Mesenchymal stem cell (in vitro differentiated cells and primary cell): ENCODE results near the gene ARAP2.

Experiments
- DNase-seq: peaks from one replicate; pipeline ENCODE4 v3.0.0-alpha.2; 2013
- H2AFZ ChIP-seq: one replicate; pipeline ENCODE4 v1.6.1; 2013; ENCODE audit warnings: low read depth, mild to moderate bottlenecking, control low read depth, inconsistent platforms, low read length, moderate library complexity
- H2AK5ac ChIP-seq: 2 replicates; pipeline ENCODE4 v1.6.1; 2013; ENCODE audit warnings: low read length, moderate library complexity, mild to moderate bottlenecking, inconsistent platforms; ENCODE audit not compliant: severe bottlenecking
- H2BK120ac ChIP-seq: one replicate; pipeline ENCODE4 v1.6.1; 2013; ENCODE audit warnings: low read depth, mild to moderate bottlenecking, inconsistent platforms, low read length, moderate library complexity
- H2BK12ac ChIP-seq, 2 experiments: one replicate each; pipeline ENCODE4 v1.6.1; 2013; ENCODE audit warnings: inconsistent platforms in 2 of 2, low read length in 2 of 2, mild to moderate bottlenecking in 2 of 2, moderate library complexity in 2 of 2, control low read depth in 1 of 2
- H2BK15ac ChIP-seq: one replicate; pipeline ENCODE4 v1.6.1; 2013; ENCODE audit warnings: mild to moderate bottlenecking, low read depth, inconsistent platforms; ENCODE audit not compliant: poor library complexity, severe bottlenecking
- H2BK5ac ChIP-seq: 2 replicates; pipeline ENCODE4 v1.6.1; 2013; ENCODE audit warnings: low read depth, mild to moderate bottlenecking, low read length, control low read depth, inconsistent platforms; ENCODE audit not compliant: poor library complexity, severe bottlenecking
- H3K14ac ChIP-seq, 2 experiments: one replicate each; pipeline ENCODE4 v1.6.1; 2013; ENCODE audit warnings: inconsistent platforms in 2 of 2, low read length in 2 of 2, control low read depth in 1 of 2, mild to moderate bottlenecking in 1 of 2, moderate library complexity in 1 of 2
- H3K18ac ChIP-seq, 2 experiments: one replicate each; pipeline ENCODE4 v1.6.1; 2013; ENCODE audit warnings: inconsistent platforms in 2 of 2, low read length in 2 of 2, control low read depth in 1 of 2, low read depth in 1 of 2, mild to moderate bottlenecking in 1 of 2
- H3K23ac ChIP-seq, 2 experiments: one replicate each; pipeline ENCODE4 v1.6.1; 2013; ENCODE audit warnings: inconsistent platforms in 2 of 2, low read length in 2 of 2, mild to moderate bottlenecking in 2 of 2, moderate library complexity in 2 of 2, control low read depth in 1 of 2
- H3K27ac ChIP-seq: 2 replicates; pipeline ENCODE4 v1.5.1; 2013; ENCODE audit warnings: mild to moderate bottlenecking, moderate library complexity, low read length, control low read depth, inconsistent platforms; ENCODE audit not compliant: poor library complexity, severe bottlenecking
- H3K27me3 ChIP-seq, 2 experiments: 2 replicates each; pipeline versions ENCODE4 v1.6.1 to v1.7.0; 2013; ENCODE audit warnings: low read length in 2 of 2, mild to moderate bottlenecking in 2 of 2, moderate library complexity in 2 of 2, control low read depth in 1 of 2, inconsistent platforms in 1 of 2; ENCODE audit not compliant: control insufficient read depth in 1 of 2, insufficient read depth in 1 of 2
- H3K36me3 ChIP-seq, 2 experiments: 2 replicates each; pipeline versions ENCODE4 v1.6.1 to v1.7.0; 2013; ENCODE audit warnings: low read length in 2 of 2, control low read depth in 1 of 2, inconsistent platforms in 1 of 2, low read depth in 1 of 2, mild to moderate bottlenecking in 1 of 2; ENCODE audit not compliant: insufficient read depth in 2 of 2, control insufficient read depth in 1 of 2
- H3K4ac ChIP-seq, 2 experiments: one replicate each; pipeline ENCODE4 v1.6.1; 2013; ENCODE audit warnings: inconsistent platforms in 2 of 2, low read length in 2 of 2, mild to moderate bottlenecking in 2 of 2, moderate library complexity in 2 of 2, control low read depth in 1 of 2, low read depth in 1 of 2
- H3K4me1 ChIP-seq: 2 replicates; pipeline ENCODE4 v1.6.1; 2013; ENCODE audit warnings: low read depth, low read length, control low read depth; ENCODE audit not compliant: control insufficient read depth, insufficient read depth
- H3K4me2 ChIP-seq: 2 replicates; pipeline ENCODE4 v1.6.1; 2013; ENCODE audit warnings: low read length, mild to moderate bottlenecking, inconsistent platforms; ENCODE audit not compliant: poor library complexity, severe bottlenecking
- H3K4me3 ChIP-seq, 2 experiments: 2 replicates each; pipeline versions ENCODE4 v1.5.1 to v1.7.0; 2013; ENCODE audit warnings: low read length in 2 of 2, mild to moderate bottlenecking in 2 of 2, control low read depth in 1 of 2, low read depth in 1 of 2; ENCODE audit not compliant: insufficient read depth in 1 of 2
- H3K79me1 ChIP-seq: replicated peaks from 2 replicates; pipeline ENCODE4 v1.6.1; 2013; ENCODE audit warnings: mild to moderate bottlenecking, control low read depth, low read length, inconsistent platforms; ENCODE audit not compliant: poor library complexity, severe bottlenecking
- H3K9ac ChIP-seq: 2 replicates; pipeline ENCODE4 v1.7.0; 2013; ENCODE audit warnings: mild to moderate bottlenecking, low read length, moderate library complexity
- H3K9me3 ChIP-seq: 2 replicates; pipeline ENCODE4 v1.7.0; 2013; ENCODE audit warnings: mild to moderate bottlenecking, low read length; ENCODE audit not compliant: control insufficient read depth
- H4K8ac ChIP-seq: one replicate; pipeline ENCODE4 v1.6.1; 2013; ENCODE audit warnings: inconsistent platforms, mild to moderate bottlenecking, low read length, moderate library complexity
- H4K91ac ChIP-seq: one replicate; pipeline ENCODE4 v1.6.1; 2013; ENCODE audit warnings: mild to moderate bottlenecking, low read length, inconsistent platforms
- WGBS: methylation state at CpG from one replicate; pipeline ENCODE4 v1.1.7; 2013; ENCODE audit warnings: mixed read lengths; 5-methylcytosine and 5-hydroxymethylcytosine counted together

The ARAP2 gene

DNA sequence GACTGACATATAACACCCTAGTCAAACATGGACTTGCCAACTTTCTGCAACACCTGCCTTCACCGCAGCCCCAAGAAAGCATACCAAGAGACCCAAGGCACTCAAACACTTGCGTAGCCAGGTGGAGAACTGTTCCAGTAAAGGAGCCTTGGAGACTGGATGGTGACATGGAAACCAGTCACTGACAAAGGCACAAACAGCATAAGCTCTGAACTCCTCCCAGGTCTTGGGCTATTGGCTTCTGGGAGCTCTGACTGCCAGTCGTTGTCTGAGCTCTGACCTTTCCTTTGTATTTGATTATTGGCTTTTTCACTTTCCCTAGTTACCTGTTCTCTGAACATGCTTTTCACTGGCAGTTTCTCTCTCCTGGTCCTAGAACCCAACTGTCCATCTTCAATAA is 38.3 kb downstream of the ARAP2 start:
- H3K27me3 ChIP-seq: no peaks in the 10 kb centered on the region
- no peak overlapping the region for H3K4me2 ChIP-seq
- H3K4ac ChIP-seq: no peak overlapping the region
- H3K23ac ChIP-seq: no peak overlapping the region
- no peak overlapping the region for H3K18ac ChIP-seq
- H2BK120ac ChIP-seq: no peak overlapping the region
- no peak overlapping the region for H4K91ac ChIP-seq
- H3K4me1 ChIP-seq: peaks cover 3% of the 10 kb centered on the region
- H2BK15ac ChIP-seq: no peak overlapping the region
- no peaks in the 10 kb centered on the region for H3K9me3 ChIP-seq
- H2BK12ac ChIP-seq: no peak overlapping the region
- no peak overlapping the region for H3K27ac ChIP-seq
- no peak overlapping the region for H3K9ac ChIP-seq
- no peaks in the 10 kb centered on the region for H3K36me3 ChIP-seq
- H2AK5ac ChIP-seq: no peak overlapping the region
- WGBS: 87% methylated on average over 3 of the region's 3 CpGs
- no peak for DNase-seq
- H3K79me1 ChIP-seq: peaks cover 6% of the 10 kb centered on the region
- H2BK5ac ChIP-seq: no peak overlapping the region
- no peak overlapping the region for H2AFZ ChIP-seq
- no peak overlapping the region for H3K4me3 ChIP-seq
- H3K14ac ChIP-seq: no peak overlapping the region
- no peak overlapping the region for H4K8ac ChIP-seq

DNA sequence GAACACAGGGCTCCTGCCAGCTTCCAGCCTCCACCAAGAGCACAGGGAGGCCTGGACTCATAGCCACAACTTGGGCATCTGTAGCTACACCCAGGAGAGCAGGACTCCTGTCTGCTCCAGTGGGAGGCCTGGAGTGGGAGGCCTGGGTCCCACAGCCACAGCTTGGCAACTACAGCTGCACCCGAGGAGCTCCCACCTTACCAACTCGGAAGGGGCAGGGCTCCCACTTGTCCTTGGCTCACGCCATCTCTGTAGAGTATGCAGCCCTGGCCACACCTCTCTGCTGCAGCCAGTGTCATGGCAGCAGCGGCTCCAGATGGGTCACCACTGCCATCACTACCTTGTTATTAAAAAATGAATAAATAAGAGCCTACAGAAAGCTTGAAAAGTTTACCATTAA is 45.5 kb downstream of the ARAP2 start:
- 89% methylated on average over 3 of the region's 4 CpGs for WGBS
- Histone ChIP-seq H3K4me1 (no peaks in the 10 kb centered on the region), H2BK120ac (no peak overlapping the region)

DNA sequence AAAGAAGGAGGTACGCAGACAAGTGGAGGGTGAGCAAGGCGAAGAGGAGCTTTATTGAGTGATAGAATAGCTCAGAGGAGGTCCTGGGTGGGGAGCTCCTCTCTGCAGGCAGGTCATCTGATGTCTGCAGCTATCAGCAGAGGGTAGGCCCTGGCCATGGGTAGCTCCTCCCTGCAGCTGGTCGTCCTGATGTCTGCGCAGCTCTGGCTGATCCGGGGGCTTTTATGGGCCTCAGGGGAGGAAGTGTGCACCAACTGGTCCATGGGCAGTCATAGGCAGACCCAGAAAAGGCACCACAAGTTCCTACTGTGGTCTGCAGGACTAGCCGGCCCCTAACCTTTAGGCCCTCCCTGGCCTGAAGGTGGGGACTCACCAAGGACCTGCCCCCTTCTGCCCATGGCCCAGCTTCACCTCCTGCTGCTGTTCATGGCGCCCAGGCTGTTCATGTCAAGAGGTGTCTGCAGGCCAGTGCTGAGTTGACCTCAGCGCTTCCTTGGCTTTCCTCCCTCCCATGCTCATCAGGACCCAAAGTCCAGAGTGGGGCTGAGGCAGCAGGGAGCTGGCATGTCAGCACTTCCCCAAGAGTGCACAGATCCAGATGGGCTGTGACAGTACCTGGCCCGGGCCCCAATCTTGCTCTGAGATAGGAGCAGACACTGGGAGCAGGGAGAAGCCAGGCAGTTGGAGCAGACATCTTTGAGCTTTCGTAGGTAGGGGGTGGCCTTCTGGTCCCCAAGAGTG is 46.1 kb downstream of the ARAP2 start:
- Histone ChIP-seq H4K8ac (no peak overlapping the region), H3K4me1 (no peaks in the 10 kb centered on the region), H2BK120ac (no peak overlapping the region), H3K23ac (no peak overlapping the region), H2AFZ (no peak overlapping the region), H2BK12ac (no peak overlapping the region), H3K14ac (no peak overlapping the region), H3K27me3 (no peaks in the 10 kb centered on the region), H3K4me2 (no peak overlapping the region), H3K4me3 (no peak overlapping the region), H3K36me3 (peaks cover 0 to 18% of the 10 kb centered on the region in 2 experiments), H2BK15ac (no peak overlapping the region), H3K4ac (no peak overlapping the region), H3K79me1 (peaks cover 4% of the 10 kb centered on the region), H3K18ac (no peak overlapping the region), H4K91ac (no peak overlapping the region), H2AK5ac (no peak overlapping the region), H3K27ac (no peak overlapping the region), H3K9ac (no peak overlapping the region), H3K9me3 (no peaks in the 10 kb centered on the region), H2BK5ac (no peak overlapping the region)
- no peak for DNase-seq
- 91% methylated on average over 10 of the region's 10 CpGs for WGBS

More for the DNA sequence above, 45.5 kb downstream of the ARAP2 start:
- no peak overlapping the region for H2BK15ac ChIP-seq
- H2AFZ ChIP-seq: no peak overlapping the region
- H3K4ac ChIP-seq: no peak overlapping the region
- no peak overlapping the region for H3K14ac ChIP-seq
- no peak overlapping the region for H2BK12ac ChIP-seq
- no peak overlapping the region for H3K18ac ChIP-seq
- H3K27me3 ChIP-seq: no peaks in the 10 kb centered on the region
- no peak overlapping the region for H4K91ac ChIP-seq
- H3K9ac ChIP-seq: no peak overlapping the region
- no peak overlapping the region for H2BK5ac ChIP-seq
- H4K8ac ChIP-seq: no peak overlapping the region
- no peak overlapping the region for H3K4me2 ChIP-seq
- no peak overlapping the region for H2AK5ac ChIP-seq
- H3K27ac ChIP-seq: no peak overlapping the region
- no peaks in the 10 kb centered on the region for H3K9me3 ChIP-seq
- peaks cover 4% of the 10 kb centered on the region for H3K79me1 ChIP-seq
- no peak overlapping the region for H3K4me3 ChIP-seq
- H3K23ac ChIP-seq: no peak overlapping the region
- no peak for DNase-seq
- peaks cover 0 to 18% of the 10 kb centered on the region in 2 experiments for H3K36me3 ChIP-seq

DNA sequence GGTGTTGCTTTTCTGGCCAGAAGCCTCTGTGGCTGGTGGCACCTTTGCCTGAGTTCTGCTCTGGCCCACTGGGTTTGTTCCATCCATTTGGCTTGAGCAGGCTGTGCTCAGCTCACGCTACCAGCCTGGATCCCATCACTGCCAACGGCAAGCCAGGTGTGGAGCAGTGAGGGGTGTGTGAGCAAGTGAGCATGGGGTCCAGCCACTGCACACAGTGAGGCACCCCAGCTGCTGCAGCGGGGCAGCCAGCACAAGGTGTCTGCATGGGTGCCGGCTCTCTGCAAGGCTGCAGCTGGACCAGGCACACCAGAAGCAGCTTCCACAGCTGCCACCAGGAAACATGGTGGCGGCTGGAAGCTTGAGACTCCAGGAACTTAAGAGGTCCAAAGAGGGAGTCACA is 46.8 kb downstream of the ARAP2 start:
- H2BK12ac ChIP-seq: no peak overlapping the region
- H2AK5ac ChIP-seq: no peak overlapping the region
- H3K27me3 ChIP-seq: no peaks in the 10 kb centered on the region
- no peak overlapping the region for H2AFZ ChIP-seq
- H3K23ac ChIP-seq: no peak overlapping the region
- H3K4ac ChIP-seq: no peak overlapping the region
- no peaks in the 10 kb centered on the region for H3K9me3 ChIP-seq
- H2BK5ac ChIP-seq: no peak overlapping the region
- H3K4me3 ChIP-seq: no peak overlapping the region
- no peak for DNase-seq
- no peak overlapping the region for H2BK120ac ChIP-seq
- no peak overlapping the region for H3K4me2 ChIP-seq
- H3K36me3 ChIP-seq: peaks cover 0 to 18% of the 10 kb centered on the region in 2 experiments
- WGBS: 90% methylated on average over 5 of the region's 5 CpGs
- no peak overlapping the region for H4K8ac ChIP-seq
- H4K91ac ChIP-seq: no peak overlapping the region
- no peak overlapping the region for H3K27ac ChIP-seq
- no peak overlapping the region for H3K18ac ChIP-seq
- H3K4me1 ChIP-seq: no peaks in the 10 kb centered on the region
- H3K14ac ChIP-seq: no peak overlapping the region
- no peak overlapping the region for H2BK15ac ChIP-seq
- H3K9ac ChIP-seq: no peak overlapping the region
- peaks cover 4% of the 10 kb centered on the region for H3K79me1 ChIP-seq
